NCI-H2107 treated with DMSO at 0.1 percent for 48 hours (cell line): ENCODE measurements around the gene MMP28.

Source experiments
- DNase-seq: peaks from one replicate; lab custom pipeline; 2025; ENCODE audit not compliant: unreplicated experiment; lab: John Stamatoyannopoulos, UW

The MMP28 gene, protein sequence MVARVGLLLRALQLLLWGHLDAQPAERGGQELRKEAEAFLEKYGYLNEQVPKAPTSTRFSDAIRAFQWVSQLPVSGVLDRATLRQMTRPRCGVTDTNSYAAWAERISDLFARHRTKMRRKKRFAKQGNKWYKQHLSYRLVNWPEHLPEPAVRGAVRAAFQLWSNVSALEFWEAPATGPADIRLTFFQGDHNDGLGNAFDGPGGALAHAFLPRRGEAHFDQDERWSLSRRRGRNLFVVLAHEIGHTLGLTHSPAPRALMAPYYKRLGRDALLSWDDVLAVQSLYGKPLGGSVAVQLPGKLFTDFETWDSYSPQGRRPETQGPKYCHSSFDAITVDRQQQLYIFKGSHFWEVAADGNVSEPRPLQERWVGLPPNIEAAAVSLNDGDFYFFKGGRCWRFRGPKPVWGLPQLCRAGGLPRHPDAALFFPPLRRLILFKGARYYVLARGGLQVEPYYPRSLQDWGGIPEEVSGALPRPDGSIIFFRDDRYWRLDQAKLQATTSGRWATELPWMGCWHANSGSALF

GRCh38 chr17:35795007-35795870 is at the start of gene MMP28:
TSS of gene MMP28 (minus strand) at chr17:35795641. CDS start at chr17:35795377, 264 bp downstream.
- DNase-seq, result peak; percentile 14

DNA sequence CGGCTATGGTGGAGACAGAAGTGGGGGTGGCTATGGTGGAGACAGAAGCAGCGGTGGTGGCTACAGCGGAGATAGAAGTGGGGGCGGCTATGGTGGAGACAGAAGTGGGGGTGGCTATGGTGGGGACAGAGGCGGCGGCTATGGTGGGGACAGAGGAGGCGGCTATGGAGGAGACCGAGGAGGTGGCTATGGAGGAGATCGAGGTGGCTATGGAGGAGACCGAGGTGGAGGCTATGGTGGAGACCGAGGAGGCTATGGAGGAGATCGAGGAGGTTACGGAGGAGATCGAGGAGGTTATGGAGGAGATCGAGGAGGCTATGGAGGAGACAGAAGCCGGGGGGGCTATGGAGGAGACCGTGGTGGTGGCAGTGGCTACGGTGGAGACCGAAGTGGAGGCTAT is 49.1 kb upstream of the MMP28 start:
- DNase-seq, result no peak

DNA sequence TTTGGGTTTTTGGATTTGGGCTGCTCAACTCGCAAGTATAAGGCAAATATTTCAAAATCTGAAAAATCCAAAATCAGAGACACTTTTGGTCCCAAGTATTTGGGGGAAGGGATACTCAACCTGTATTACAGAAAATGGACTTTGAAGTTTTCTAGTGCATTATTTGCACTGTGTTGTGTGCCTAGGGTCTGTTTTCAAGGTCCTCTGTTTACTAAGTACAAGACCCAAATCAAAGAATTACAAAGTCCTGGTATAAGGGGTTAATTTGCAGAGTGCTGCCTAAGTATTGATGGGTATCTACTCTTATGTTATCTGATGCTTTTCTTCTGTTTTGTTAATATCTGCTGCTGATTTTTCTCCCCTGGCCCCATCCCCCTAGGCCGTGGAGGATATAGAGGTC is 48.3 kb upstream of the MMP28 start:
- DNase-seq, result no peak

DNA sequence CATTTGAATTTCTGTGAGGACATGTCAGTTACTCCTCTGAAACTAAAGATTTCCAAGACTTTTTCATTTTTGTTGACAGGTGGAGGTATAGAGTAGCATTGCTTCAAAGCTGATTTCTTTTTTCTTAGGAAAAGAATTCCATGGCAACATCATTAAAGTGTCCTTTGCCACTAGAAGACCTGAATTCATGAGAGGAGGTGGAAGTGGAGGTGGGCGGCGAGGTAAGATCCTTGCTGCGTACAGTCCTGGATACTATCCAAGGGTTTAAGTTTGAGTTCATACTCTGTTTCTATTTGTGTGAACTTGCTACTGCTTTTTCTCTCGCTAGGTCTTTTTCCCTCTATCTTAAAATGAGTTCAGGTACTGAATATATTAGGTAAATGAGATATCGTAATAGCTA is 46.8 kb upstream of the MMP28 start:
- no peak for DNase-seq

- no peak for DNase-seq
Observed at GRCh38 chr17:35841505-35841904, 46.1 kb upstream of the MMP28 start.

GRCh38 chr17:35841101-35841500 is 45.7 kb upstream of the MMP28 start:
- DNase-seq, result no peak

GRCh38 chr17:35825206-35825605 is 29.8 kb upstream of the MMP28 start:
- no peak for DNase-seq

DNA sequence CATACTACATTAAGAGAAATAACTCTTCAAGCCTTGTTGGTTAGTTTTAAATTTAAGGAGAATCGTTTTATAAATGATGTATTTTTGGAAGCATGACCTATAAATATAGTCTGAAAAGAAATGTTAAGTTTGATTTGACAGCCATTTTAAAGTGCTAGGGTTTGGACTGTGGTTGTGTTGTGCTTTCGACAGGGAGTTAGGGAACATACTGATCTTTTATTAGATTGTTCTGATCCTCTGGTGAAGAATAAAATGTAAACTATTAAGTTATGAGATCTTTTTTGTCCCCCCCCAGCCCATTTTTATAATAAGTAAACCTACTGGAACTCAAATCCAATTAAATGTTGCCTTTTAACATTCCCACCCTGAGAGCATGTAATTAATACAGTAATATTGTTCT is 25.9 kb upstream of the MMP28 start:
- no peak for DNase-seq

GRCh38 chr17:35819455-35819854 is 24.0 kb upstream of the MMP28 start:
- DNase-seq, result no peak

GRCh38 chr17:35817196-35817595 is 21.8 kb upstream of the MMP28 start:
- DNase-seq, result no peak

- no peak for DNase-seq
Observed at GRCh38 chr17:35816723-35817122, 21.3 kb upstream of the MMP28 start.

DNA sequence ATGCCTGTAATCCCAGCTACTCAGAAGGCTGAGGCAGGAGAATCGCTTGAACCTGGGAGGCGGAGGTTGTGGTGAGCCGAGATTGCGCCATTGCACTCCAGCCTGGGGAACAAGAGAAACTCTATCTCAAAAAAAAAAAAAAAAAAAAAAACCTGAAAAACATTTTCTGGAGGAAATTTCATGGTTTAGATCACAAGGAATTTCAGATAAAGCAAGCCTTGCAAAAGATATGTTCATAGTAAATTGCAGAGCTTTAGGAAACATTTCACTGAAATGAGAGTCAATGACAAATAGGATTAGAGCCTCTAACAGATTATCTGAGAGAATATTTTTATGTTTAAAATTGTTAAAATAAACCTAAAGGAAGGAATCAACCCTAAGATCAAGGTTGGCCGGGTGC is 17.0 kb upstream of the MMP28 start:
- no peak for DNase-seq

DNA sequence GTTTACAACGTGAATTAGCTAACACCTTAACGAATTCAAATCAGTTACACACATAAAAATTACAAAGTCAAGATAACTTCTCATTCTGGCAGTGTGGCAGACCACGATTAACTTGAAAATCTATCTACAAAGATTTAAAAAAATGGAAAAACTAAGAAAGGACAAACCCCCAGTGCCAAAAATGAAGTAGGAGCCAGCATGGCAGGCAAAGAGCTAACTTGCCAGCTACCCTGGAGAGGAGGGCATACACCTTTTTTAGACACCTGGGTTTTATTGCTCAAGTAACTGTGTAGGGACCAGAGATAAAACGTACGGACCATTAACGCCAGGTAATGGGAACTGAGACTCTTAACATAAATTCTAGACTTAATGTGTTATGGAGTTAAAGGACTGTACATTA is 16.3 kb upstream of the MMP28 start:
- DNase-seq, result no peak

DNA sequence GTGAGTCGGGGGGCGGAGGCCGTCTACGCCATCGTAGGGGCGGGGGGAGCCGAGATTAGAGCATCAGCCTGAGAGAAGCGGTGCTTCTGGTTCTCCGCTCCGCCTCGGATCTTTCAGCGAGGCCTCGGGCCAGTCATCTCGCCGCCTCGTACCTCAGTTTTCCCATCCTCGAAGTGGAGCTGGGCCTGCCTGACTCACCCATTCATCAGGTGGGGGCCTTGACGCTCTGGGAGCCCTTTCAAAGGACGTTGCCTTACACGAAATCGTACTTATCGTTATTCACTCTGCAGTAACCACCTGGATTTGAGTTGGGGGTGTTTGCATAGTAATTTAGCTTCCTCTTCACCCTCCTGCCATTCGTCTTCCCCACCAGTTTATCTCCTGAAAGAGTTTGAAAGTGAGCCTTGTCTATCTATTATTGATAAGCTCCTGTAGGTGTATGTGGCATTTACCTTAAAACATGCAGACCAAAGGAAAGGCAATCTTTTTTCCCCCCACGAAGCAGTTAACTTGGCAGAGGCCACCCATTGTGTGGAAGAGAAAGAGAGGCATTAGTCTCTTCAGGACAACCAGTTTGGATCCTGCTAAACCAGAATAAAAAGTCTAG is 14.5 kb upstream of the MMP28 start:
- no peak for DNase-seq

DNA sequence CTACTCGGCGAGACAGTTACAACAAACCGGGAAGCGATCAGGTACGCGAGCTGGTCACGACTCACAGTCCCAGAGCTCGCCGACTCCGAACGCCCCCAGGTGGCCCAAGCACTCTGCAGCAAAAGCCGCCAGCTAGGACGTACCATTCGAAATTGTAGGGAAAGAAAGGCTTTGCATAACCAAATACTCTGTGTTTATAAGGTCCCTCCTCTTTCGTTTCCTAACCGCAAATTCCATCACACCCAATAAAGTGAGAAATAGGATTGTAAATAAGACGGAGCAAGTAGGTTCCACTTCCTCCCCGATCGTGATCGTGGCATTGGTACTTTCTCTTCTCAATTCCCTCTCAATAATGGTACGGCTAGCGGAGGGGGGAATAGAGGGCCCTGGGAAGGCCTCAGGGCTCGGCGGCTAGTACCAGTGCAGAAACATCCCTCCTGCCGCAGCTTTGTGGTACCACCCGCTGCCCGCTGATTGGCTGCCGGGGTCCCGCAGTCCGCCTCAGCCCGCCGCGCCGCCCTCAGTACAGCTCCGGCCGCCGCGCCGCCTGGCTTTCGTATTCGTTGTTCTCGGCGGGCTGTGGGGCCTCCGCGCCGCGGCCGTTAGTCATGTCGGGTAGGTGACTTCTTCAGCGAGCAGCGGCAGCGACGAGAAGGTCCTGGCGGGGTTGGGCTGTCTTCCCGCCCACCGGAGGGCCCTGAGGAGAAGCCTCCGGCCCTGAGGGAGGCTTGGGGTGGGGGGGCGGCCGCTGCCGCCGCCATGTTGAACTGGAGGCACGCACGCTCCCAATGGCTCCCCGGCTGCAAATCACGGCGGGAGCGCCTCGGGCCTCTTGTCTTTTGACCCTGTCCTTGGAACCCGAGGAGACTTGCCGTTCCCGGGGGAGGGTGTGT is 13.8 kb upstream of the MMP28 start, which contains the start of gene TAF15:
Gene TAF15 (plus strand): TSS at position 523 of the 893 bp plus-strand sequence. CDS start 86 bp downstream, at position 609.
- peak; percentile 98 for DNase-seq

DNA sequence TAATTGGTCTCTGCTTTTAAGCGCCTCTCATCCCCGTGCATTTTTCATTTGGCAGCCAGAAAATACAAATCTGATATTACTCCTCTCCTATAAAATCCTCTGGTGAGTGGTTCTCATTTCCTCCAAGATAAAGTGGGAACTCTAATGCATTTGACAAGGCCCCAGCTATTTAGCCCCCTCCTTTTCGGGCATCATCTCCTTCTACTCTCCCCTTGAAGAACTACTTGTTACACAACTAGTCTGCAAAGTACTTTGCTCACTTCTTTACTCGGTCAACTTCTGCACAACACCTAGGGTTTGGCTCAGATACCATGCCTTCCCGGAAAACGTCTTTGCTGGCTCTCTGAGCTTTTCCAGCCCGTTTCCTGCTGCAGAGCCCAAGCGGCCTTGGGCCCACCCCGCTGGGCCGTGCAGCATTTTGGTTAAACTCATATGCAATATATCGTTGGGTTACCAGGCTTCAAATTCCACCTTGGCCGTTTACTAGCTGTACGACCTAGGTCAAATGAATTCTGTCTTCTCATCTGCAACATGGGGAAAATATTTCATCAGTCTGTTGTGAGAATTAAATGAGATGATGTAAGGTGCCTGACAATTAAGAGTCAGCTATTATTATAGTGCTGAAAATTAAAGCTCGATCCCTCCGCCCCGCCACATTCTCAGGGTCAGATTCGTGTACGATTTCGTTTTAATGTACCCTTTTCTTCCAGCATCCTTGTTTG is 13.0 kb upstream of the MMP28 start:
- no peak for DNase-seq

DNA sequence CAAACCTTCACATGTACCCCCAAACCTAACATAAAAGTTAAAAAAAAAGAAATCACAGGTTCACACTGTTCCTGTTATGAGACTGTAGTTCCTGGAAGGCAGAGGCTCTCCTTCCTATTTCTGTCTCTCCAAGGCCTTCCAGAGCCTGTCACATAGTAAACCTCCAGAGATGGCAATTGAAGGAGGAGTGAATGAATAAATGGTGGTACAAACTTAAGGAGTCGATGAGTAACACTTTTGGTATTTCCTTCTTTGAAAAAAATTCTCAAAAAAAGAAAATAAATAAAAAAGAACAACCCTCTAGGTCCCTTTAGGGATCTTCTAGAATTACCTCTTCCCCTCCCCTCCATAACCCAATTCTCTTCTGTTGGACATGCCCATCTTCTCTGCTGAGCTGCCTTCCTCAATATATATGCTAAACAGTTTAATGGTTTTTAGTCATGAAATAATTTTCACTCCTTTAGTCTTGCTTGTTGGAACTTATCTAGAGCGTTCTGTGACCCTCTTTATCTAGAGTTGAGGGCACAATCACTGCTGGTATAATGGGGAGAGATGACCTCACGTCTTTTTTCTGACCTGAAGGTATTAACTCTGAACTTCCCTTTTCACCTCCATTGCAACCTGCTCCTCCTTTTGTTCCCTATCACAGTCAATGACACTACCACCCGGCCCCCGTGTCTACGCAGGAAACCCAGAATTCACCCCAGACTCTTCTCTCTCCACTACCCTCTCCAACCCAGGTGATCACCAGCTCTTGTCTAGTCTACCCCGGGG is 12.1 kb upstream of the MMP28 start:
- DNase-seq, result no peak

DNA sequence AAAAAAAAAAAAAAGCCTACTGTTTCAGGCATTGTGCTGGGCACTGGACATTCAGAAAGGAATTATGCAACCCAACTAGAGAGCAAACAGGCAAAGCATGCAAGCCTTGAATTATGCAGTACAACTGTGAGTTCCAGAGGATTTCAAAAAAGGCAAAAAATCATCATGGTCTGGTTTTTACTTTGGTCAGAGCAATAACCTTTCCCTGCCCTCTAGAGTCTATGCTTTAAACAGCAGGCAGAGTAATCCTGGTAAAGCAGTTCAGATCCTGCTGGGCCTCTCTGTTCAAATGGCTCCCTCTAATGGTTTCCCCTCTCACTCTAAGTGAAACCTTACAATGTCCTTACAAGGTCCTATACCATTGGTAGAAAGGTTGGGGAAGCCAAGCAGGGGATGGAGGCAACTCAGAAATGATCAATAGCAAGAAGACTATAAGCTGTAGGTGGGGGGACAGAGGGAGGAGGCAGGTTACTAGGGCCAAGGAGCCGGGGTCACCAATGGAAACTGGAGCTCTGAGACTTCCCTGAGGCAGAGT is 9.3 kb upstream of the MMP28 start:
- DNase-seq, result peak; percentile 72
